Stimulated activated CD4-positive, alpha-beta T cell treated with anti-CD3 and anti-CD28 coated beads, Interleukin-1b, Interleukin-23, amount 100 ng/mL, for 4 hours (primary cell): ENCODE measurements around the gene RBPJ.

Experiments
- DNase-seq, 2 donors: peaks; one replicate each; pipeline ENCODE4 v3.0.0-alpha.2; 2020; ENCODE audit warnings: low read depth in 2 of 2

RBPJ gene

DNA sequence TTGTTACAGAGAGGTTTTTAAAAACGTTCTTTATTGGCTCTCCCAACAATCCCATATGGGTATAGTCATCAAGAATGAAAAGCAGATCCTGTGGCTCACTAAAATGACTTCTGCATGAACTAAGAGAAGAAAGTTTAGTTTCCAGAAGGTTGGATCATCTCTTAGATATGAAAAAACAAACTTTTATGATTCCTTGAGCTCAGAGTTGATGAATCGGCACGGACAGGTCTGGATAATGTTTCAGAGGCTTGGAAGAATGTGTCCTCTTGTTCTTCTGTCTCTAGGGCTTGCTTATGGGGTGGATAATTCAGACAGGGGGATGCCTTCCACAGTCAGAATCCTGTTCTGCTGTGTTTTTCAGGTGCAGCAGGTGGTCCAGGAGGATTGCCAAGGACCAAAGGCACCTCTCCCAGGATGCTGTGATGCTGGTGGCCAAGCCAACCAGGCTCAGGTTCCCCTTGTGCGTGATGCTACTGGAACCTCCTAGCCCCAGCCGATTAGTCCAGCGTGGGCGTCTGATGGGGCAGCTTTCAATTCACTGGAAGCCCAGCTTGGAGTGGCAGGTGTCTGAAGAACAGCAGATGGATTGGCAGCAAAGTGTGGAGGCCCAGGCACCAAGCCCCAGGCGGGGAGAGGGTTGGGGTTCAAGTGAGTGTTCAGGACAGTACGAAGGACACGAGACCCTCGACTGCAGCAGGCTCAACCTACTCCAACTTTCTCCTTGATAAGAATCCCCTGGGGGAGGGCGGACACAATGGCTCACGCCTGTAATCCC lies 139.1 kb downstream of the RBPJ start:
- no peak for DNase-seq

- no peak for DNase-seq
These were observed 142.1 kb downstream of the RBPJ start for GRCh38 chr4:26462874-26463273.

DNA sequence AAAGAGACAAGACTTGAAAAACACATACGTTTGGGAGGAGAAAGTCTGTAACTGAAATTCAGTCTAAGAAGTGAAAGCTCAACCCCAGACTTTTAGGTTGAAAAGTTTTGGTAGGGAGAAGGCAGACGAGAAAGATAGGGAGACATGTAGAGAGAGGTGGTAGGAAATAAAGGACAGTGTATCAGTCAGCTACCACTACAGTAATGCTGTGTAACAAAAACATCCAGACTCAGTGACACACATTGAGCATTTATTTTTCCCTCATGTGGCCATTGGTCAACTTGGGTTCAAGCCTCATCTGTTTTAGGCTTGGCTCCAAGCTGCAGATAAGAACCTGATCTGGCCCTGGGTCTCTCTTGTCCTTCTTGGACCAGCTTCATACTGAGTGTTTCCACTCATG lies 142.6 kb downstream of the RBPJ start:
- DNase-seq, result no peak

- no peak for DNase-seq
These were observed 143.7 kb downstream of the RBPJ start for GRCh38 chr4:26464420-26465095.

- DNase-seq, result no peak
These were observed 145.9 kb downstream of the RBPJ start for GRCh38 chr4:26466578-26467270.

DNA sequence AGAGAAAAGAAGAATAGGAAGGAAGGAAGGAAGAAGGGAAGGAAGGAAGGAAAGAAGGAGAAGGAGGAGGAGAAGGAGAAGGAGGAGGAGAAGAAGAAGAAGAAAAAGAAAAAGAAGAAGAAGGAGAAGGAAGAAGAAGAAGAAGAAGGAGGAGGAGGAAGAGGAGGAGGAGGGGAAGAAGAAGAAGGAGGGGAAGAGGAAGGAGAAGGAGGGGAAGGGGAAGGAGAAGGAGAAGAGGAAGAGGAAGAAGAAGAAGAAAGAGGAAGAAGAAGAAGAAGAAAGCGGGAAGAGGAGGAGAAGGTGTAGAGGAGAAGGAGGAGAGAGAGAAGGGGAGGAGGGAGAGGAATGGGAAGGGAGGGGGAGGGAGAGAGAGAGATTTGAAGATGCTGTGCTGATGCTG lies 146.9 kb downstream of the RBPJ start:
- no peak for DNase-seq

- no peak for DNase-seq
These were observed 147.6 kb downstream of the RBPJ start for GRCh38 chr4:26468283-26468949.

DNA sequence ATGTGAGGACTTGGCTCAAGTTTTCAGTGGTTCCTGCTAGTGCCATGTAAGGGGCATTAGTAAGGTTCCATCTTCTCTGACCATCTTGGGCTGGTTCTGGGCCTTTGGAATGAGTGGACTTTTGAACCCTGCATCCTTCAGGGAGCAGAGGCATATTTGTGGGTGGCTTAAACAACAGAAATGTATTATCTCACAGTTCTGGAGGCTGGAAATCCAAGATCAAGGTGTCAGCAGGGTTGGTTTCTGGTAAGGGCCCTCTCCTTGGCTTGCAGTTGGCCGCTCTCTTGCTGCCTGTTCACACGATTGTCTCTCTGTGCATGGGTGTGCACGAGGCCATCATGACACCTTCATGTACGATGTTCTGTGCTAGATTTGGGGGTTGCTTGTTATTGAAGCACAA lies 148.2 kb downstream of the RBPJ start:
- no peak for DNase-seq

DNA sequence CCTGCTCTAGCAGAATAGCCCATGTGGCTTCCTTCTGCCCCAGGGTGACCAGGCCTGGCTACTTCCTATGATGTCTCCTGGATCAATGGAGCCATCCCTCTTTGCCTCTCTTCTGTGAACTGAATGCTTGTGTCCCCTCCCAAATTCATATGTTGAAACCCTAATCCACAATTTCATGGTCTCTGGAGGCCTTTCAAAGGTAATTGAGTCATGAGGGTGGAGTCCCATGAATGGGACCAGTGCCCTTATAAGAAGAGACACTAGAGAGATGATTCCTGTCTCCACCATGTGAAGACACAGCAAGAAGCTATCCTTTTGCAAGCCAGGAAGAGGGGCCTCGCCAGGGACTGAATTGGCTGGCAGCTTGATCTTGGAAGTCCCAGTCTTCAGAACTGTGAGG lies 151.1 kb downstream of the RBPJ start:
- no peak for DNase-seq

GRCh38 chr4:26473893-26474292 lies 153.1 kb downstream of the RBPJ start:
- no peak for DNase-seq

DNA sequence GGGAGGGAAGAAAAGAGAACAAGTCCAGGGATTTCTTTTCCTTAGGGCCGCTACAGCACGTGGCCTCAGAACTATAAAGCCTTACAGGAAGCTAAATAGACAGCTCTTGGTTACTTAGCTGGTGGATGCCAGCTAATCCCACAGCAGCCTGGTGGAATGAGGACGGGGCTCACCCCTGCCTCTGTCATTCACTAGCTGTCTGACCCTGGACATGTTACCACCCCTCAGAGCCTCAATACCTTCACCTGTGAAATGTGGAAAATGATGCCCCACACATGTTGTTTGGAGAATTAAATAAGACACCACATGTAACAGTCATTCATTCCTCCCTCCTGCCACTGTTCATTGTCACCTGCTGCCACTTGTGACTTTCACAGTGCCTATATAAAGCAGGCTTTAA lies 153.7 kb downstream of the RBPJ start:
- no peak for DNase-seq

DNA sequence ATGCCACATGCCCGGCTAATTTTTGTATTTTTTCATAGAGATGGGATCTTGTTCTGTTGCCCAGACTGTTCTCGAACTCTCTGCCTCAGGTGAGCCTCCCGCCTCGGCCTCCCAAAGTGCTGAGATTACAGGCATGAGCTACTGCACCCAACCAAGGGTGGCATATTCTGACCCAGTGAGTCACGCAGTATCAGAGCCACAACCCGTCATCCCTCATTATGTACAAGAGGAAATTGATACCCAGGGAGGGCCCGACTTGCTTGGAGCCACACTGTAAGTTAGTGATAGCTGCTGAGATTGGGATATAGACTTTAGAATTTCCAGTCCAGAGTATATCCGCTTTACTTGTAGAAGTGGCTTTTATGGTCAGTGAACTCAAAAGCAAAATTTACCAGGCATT lies 154.9 kb downstream of the RBPJ start:
- DNase-seq, result no peak

DNA sequence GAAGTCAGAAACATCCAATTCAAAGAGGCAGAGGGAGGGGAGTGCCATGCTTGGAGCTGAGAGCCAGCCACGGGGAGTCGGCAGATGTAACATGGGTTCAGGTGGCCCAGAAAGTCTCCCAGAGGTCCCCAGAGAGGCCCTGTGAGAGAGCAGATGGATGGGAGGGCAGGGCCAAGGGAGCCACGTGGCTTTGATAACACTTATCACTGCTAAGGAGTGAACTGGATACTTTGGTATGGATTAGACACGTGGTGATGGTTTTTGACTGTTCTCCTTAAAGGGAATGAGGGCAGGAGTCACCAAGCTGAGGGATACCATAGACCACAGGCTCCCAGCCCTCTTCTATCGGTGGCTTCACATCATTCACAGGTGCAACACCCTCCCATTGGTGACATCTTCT lies 155.7 kb downstream of the RBPJ start:
- no peak for DNase-seq

DNA sequence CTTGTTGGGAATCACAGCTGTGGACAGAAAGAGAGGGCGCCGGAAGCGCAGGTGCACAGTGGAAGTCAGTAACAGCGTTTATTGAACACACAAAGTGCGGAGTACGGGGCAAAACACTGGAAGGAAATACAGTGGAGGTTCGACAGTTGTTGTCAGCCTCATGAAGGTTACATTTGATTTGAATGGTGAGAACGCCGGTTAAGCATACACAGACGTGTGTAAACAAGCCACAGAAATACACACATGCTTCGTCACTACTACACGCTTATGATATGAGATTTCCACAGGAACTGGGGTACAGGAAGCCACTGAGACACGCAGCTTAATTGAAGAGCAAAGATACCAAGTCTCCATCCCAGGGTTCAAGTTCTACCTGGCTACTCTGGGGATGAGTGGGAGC lies 157.5 kb downstream of the RBPJ start:
- DNase-seq, result no peak

GRCh38 chr4:26482508-26483462 lies 162.0 kb downstream of the RBPJ start:
- no peak for DNase-seq

- DNase-seq, result no peak
These were observed 163.3 kb downstream of the RBPJ start for GRCh38 chr4:26484032-26484515.

DNA sequence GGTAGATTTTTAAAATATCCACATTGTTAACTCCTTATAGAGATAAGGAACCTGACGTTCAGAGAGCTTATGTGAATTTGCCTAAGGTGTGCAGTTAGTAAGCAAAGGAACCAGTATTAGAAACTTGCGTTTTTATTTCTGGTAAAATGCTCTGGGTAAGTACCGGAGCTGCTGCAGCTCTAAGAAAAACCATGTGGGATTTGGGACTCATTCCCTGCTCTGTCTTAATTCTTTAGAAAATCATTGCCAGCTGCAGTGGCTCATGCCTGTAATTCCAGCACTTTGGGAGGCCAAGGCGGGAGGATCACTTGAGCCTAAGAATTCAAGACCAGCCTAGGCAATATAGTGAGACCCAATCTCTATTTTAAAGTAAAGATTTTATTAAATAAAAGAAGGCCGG lies 163.7 kb downstream of the RBPJ start:
- no peak for DNase-seq
